ENCODE data around the gene RABAC1. TPM values are rescaled to one million over a fixed set of nuclear protein-coding genes. Genes with fewer than 3 reads are reported as not detected.

RABAC1 gene
- polyA plus RNA-seq, 1 donor, result 45.4 TPM

- DNase-seq, result no peak
Measured at GRCh38 chr19:41930926-41931592, 28.1 kb downstream of the RABAC1 start.

DNA sequence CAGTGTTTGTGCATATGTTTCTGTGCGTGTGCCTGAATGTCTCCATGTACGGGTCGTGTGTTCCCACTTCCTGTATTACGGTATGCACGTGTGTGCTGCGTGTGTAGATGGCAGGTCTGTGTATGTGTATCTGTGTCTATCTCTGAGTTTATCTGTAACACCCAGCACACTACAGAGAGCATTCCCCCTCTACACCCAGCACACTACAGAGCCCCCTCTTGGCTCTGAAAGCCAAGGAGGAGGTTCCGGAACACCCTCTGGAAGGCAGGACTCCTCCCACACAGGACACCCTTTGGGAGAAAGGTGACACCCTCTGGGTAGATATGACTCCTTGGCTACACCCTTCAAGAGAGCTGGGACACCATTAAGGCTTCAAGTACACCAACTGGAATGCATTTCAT lies 28.8 kb downstream of the RABAC1 start:
- no peak for DNase-seq

DNA sequence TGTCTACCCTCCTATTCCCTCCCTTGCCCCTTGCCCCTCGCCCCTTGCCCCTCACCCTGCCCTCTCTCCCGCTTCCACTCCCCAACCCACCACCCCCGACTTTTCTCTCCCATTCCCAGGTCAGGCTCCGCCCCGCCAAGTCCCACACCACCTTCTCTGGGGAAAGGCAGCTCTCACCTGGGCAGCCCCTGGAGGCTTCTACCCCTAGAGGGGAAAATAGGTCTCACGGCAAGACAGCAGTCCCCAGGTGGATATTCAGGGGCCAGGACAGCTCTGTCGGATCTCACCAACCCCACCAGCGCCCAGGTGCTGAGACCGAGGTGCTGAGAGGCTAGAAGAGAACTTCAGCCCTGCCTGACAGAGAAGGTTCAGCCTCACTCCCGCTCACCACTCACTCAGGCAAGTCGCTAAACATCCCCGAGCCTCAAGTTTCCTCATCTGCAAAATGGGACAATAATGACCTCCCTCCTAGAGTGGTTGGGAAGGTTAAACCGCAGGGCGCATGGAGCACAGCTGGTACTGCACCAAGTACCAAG lies 29.5 kb downstream of the RABAC1 start:
- no peak for DNase-seq

- DNase-seq, result no peak
Measured at GRCh38 chr19:41928754-41929535, 30.2 kb downstream of the RABAC1 start.

DNA sequence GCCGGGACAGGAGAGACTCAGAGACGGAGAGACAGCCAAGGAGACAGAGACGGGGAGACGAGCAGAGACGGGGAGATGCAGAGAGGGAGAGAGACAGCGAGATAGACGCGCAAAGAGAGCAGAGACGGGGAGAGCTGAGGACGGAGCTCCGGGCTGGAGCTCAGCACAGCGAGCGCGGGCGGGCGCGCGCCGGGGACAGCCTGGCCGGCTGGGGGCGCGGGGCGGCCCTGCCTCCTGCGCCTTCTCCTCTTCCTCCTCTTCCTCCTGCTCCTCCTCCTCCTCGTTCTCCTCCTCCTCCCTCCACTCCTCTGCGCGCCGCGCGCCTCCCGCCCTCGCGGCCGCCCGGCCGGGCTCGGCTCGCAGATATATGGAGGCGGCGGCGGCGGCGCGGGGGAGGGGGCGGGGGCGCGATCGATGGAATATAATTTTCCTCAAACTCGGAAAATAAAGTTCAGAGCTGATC lies 30.9 kb downstream of the RABAC1 start, which contains the start of gene ERFL:
TSS of gene ERFL (minus strand) at position 229 of the 463 bp plus-strand sequence. CDS start 15,530 bp downstream, outside the sequence.
- DNase-seq, result no peak

- no peak for DNase-seq
Measured at GRCh38 chr19:41927497-41928192, 31.5 kb downstream of the RABAC1 start.

DNA sequence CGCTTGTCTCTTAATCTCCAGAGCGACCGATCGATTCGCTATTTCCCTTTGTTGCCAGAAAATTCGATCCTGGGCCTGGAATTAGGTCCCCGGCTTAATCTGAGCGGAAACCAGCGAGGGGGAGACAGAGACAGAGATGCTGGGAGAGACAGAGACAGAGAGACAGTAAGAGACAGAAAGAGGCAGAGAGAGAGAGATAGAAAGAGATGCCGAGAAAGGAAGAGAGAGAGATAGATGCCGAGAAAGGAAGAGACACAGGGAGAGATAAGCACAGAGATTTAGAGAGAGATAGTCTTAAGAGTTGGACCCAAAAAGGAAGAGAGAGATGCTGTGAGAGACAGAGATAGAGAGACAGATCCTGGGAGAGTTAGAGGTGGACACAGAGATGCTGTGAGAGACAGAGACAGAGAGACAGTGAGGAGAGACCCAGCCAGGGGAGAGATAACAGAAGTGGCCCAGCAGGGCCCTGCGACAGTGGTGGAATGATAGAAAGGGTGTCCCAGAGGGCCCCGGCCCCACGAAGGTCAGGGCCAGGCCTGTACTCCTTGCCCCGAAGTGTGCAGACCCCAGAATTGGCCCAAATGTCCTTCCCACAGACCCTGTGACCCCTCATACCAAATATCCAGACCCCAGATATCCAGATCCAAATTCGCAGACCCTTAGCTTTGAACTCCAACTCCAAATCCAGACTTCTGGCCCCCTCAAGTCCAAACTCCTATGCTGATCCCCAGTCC lies 32.2 kb downstream of the RABAC1 start:
- no peak for DNase-seq

DNA sequence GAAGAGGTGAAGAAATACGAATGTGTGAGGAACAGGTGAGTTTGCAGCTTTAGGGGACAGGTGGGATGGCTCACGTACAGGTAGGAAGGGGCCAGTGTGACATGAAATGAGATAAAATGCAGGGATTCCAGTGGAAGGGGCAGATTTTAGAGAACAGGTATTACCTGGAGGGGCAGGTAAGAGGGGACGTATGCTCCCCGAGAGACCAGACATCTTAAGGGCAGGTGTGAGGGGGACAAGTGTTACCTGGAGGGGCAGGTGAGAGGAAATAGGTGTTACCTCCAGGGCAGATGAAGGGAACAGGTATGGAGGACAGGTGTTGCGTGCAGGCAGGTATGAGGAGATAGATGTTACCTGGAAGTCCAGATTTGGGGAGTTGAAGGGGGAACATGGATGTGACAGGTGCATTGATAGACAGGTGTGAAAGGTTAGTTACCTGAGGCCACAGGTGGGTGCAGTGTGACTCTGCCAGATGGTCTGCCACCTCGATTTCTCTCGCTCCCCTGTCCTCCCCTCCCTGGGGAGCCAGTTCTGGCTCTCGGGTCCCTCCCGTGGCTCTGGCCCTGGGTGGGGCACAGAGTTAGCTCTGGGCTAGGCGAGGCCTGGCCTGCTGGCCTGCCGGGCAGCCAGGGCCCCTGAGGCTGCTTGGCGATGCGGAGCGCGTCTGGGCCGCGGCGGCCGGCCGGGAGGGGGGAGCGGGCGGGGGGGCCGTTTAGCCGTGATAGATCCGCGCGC lies 32.9 kb downstream of the RABAC1 start:
- no peak for DNase-seq

DNA sequence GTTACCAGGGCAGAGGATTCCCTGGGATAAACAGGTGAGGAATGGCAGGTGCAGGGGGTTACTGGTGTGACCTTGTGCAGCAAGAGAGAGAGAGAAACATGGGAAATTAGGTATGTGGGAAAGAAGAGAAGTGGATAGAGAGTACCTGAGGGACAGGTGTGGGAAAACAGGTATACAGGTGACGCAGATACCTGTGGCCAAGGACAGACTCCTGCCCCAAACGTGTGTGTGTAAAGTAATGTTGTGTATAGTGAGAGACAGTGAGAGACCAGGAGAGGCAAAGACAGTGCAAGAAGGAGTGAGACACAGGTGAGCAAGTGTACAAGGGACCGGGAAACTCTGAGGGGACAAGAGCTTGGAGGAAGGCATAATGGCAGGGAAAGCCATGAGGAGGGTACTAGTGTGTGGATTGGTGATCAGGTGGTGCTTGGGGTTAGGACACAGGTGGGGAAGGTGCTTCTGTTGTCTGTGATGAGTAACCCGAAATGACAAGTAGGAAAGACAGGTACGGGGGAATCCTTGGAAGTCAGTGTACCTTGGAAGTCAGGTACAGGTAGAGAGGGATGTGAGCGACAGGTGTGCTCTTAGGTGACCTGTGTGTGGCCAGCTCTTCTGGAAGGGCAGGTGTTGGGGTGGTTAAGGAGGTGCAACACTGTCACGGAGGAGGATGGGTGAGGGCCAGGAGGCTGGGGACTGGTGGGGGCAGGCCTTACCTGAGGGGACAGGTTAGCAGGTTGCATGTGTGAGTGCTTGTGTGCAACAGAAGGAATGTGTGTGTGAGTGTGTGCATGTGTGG lies 33.7 kb downstream of the RABAC1 start:
- no peak for DNase-seq

GRCh38 chr19:41924151-41925145 lies 34.7 kb downstream of the RABAC1 start:
- no peak for DNase-seq

DNA sequence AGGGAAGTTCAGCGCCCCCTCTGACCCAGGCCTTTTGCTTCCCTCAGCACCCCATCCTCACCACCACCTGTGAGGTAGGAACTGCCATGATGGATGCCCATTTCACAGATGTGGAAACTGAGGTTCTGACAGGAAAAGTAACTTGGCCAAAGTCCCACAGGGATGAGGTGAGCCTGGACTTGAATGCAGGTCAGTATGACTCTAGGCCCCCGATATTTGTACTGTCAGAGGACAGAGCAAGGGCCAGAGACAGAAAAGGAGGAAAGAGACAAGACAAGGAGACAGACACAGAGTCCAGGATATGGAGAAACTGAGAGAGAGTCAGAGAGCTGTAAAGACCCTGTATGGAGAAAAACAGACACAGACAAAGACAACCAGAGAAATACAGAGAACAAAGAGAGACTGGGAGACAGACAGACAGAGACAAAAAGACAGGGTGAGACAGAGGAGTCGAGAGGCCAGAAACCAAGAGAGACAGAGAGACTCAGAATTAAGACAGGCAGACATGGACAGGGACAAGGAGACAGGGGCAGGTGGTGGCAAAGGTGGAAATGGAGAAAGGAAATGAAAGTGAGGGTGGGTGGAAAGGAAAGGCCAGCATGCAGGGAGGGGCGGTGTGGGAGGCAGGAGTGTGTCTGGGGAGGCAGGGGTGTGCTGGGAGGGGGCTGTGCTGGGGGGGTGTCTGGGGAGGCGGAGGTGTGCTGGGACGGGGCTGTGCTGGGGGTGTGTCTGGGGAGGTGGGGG lies 35.9 kb downstream of the RABAC1 start:
- DNase-seq, result no peak

- no peak for DNase-seq
Measured at GRCh38 chr19:41922585-41922984, 36.5 kb downstream of the RABAC1 start.

- DNase-seq, result no peak
Measured at GRCh38 chr19:41921577-41922576, 37.2 kb downstream of the RABAC1 start.

GRCh38 chr19:41920882-41921576 lies 38.1 kb downstream of the RABAC1 start:
- DNase-seq, result no peak

DNA sequence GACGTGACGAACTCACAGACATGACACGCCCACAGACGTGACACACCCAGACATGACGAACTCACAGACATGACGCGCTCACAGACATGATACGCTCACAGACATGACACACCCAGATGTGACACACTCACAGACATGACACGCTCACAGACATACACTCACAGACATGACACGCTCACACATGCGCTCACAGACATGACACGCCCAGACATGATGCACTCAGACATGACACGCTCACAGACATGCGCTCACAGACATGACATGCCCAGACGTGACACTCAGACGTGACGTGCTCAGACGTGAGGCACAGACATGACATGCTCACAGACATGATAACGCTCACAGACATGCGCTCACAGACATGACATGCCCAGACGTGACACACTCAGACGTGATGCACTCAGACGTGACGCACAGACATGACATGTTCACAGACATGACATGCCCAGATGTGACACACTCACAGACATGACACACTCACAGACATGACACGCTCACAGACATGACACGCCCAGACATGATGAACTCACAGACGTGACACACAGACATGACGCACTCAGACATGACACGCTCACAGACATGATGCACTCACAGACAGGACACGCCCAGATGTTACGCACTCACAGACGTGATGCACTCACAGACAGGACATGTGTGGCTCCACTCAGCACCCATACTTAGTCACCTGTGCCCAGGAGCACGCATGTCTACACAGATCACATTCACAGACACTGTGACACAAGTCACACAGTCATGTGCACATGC lies 39.0 kb downstream of the RABAC1 start:
- no peak for DNase-seq
